D341Med (cell line): ENCODE measurements around the gene MAGEB5.
"Not testable (repeated sequence)": the region's sequence is repeated elsewhere in the genome, so short reads cannot be mapped to it uniquely, and the experiment has no call there.

Source experiments
- DNase-seq: peaks from one replicate; pipeline ENCODE4 v3.0.0; 2012; ENCODE audit warnings: low spot score

MAGEB5 gene, protein sequence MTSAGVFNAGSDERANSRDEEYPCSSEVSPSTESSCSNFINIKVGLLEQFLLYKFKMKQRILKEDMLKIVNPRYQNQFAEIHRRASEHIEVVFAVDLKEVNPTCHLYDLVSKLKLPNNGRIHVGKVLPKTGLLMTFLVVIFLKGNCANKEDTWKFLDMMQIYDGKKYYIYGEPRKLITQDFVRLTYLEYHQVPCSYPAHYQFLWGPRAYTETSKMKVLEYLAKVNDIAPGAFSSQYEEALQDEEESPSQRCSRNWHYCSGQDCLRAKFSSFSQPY

DNA sequence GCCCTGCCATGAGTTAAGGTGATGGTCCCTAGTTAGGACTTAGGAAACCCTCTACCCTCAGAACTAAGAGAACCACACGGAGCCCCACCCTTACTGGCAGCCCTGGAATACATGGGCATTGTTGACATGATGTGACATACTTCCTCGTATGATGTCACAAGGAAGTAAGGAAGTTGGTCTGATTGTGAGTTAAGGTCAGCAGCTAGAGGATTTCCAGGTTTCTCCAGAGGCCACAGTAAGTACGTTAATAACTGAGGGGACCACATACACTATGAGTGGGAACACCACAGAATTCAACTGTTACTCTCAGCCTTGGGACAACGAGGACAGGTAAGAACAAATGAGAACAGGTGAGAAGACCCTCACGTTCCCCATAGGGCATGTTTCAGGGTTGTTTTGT lies at the start of gene MAGEB5:
Gene MAGEB5, plus strand, starts transcription at position 301 of the 400 bp plus-strand sequence. CDS start 1,133 bp downstream, outside the sequence.
- DNase-seq = no peak

DNA sequence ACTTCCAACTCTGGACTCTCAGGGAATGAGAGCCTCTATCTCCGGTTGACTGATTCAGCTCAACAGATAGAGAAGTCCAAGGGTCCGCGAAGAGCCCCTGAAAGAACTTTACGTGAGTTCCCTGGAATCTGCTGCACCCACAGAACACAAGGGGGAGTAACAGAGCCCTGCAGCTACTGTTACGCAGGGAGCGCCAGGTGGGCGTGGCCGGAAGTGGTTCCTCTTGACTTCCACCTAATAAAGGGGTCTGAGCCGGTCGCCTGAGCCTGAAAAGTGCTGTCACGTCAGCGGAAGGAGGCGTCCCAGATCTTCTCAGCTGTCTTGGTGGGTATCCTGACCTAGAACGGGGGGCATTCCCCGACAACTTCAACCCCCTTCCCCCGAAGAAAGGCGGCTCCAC lies 23.8 kb upstream of the MAGEB5 start, which contains the start of gene MAGEB6:
Gene MAGEB6, plus strand, starts transcription at position 237 of the 400 bp plus-strand sequence. CDS start 1,407 bp downstream, outside the sequence.
- no peak for DNase-seq

DNA sequence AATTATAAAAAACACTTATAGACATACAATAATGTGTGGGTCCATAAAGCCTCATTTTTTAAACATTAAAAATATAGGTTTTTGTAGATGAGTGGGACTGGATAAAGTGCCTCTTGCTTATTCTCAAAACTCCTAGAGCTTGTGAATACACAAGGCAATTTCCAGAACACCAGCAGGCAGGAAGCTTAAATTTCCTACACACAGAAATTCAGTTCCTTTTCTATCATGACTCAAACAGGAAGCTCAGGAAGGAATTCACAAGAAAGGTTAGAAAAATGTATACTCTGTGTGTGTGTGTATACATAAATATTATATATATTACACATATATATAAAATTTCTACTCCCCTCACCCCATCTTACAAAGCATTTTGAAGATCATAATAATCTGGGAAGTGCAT lies 12.4 kb upstream of the MAGEB5 start:
- DNase-seq = no peak

DNA sequence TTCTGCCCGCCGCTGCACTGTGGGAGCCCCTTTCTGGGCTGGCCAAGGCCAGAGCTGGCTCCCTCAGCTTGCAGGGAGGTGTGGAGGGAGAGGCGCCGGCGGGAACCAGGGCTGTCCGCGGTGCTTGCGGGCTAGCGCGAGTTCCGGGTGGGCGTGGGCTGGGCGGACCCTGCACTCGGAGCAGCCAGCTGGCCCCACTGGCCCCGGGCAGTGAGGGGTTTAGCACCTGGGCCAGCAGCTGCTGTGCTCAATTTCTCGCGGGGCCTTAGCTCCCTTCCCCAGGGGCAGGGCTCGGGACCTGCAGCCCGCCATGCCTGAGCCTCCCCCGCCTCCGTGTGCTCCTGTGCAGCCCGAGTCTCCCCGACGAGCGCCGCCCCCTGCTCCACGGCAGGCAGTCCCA lies 11.3 kb upstream of the MAGEB5 start:
- not testable (repeated sequence) for DNase-seq

DNA sequence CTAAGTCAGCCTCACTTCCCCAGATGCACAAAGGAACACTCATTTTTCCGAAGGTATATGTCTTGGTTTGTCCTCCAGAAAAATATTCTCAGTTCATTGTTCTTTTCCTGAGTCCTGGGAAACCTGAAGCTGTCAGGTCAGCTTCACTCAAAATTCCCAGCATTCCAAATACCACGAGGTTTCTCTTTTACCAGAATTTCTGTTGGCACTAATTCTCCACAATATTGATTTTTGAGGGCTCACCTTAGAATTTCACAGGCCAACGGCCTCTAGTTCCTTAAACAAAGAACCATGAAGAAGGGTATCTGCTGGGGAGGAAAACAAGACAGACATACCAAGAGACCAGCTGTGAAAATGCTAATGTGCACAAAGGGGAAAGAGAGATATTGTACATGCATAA lies 8.0 kb upstream of the MAGEB5 start:
- no peak for DNase-seq

DNA sequence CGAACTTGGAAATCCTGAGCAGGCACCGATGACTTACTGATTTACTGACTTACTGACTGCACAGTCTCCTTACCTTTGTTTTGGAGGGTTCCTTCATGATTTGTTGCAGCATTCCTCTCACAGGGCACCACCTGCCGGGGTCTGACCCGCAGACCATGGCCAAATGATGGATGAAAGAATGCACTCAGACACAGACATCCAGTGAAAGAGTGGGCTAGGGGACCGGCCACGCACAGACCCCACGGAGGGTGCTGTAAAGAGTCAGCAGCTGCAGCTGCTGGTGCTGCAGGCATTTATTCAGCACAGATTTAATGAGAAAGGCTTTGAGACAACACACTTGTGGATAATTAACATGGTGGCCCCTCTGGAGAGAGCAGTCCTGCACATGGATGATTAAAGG lies 3.4 kb downstream of the MAGEB5 start:
- DNase-seq = no peak

DNA sequence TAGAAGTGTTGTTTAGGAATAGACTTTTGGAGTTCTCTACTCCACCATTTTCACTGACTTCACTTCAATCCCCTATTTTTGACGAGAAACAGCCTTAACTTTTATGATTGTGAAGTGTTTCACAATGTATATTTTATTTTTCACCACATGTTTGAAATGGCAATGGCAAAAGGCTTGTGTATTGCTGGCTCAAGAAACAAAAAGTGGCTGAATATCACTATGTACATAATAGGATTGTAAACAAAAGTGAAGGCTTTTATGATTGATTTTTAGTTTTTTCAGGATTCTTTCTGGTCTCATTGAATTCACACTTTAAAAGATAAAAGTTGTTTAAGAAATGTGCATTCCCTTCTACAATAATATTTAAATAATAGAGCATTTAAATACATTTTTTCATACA lies 18.2 kb downstream of the MAGEB5 start:
- no peak for DNase-seq

DNA sequence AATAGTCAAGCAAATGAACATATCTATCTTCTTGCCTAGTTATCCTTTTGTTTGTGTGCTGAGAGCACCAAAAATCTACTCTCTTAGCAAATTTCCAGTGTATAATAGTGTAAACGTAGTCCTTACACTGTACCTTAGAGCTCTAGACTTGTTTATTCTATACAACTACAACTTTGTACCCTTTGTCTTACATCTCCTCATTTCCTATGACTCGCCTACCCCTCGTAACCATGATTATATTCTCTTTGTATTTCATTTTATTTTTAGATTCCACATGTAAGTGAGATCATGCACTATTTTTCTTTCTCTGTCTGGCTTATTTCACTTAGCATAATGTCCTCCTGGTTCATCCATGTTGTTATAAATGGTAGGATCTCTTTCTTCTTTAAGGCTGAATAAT lies 37.6 kb downstream of the MAGEB5 start:
- no peak for DNase-seq

DNA sequence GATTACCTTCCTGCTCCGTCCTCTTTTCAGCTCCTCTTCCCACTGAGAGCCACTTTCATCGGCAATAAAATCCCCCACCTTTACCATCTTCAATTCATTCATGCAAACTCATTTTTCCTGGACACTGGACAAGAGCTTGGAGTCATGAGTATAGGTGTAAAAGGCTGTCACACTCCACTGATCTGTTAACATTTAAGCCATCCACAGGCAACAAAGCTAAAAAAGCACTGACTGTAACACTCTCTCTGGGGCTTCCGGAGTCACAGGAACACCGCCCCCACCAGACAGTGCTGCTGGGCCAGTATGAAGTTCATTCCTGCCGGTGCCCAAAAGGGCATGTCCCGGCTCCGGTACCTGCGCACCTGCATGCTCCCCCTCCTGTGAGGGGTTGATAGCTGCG lies 38.5 kb downstream of the MAGEB5 start:
- no peak for DNase-seq

DNA sequence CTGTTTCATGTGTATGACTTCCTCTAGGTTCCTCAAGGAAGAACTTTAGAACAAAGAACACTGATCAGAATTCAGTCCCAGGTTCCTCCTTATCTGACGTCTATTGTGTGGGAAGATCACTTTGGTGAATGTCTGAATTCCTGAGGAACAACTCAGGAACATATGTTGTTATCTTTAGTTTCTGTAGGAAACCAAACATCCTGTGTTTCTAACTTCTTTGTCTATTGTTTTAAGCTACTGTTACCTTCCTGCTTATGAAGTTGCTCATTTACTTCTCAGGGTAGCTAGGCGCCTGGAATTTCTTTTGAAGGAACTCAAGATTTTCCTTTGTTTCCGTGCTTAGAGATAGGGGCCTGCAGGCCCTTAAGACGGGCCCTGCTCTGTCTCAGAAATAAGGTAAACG lies 46.2 kb downstream of the MAGEB5 start:
- no peak for DNase-seq
